AG09309 (cell line): Measurements from ENCODE around the gene TNNT1.
"Not testable (repeated sequence)": the region's sequence is repeated elsewhere in the genome, so short reads cannot be mapped to it uniquely, and the experiment has no call there.

Source experiments
- DNase-seq: peaks from one replicate; pipeline ENCODE4 v3.0.0-alpha.2; 2010; ENCODE audit warnings: low read depth
- H3K4me3 ChIP-seq: 2 replicates; pipeline ENCODE4 v1.5.1; 2011; ENCODE audit warnings: mild to moderate bottlenecking, low read depth, low read length, moderate library complexity; ENCODE audit not compliant: control insufficient read depth
- TF ChIP-seq, protein P1 (sequence below): IDR thresholded peaks from 2 replicates; pipeline ENCODE4 v1.5.1; 2011; ENCODE audit warnings: mild to moderate bottlenecking, low read depth, low read length, inconsistent platforms; ENCODE audit not compliant: insufficient read depth, control insufficient read depth; ENCODE audit errors: missing control alignments

The TNNT1 gene

DNA sequence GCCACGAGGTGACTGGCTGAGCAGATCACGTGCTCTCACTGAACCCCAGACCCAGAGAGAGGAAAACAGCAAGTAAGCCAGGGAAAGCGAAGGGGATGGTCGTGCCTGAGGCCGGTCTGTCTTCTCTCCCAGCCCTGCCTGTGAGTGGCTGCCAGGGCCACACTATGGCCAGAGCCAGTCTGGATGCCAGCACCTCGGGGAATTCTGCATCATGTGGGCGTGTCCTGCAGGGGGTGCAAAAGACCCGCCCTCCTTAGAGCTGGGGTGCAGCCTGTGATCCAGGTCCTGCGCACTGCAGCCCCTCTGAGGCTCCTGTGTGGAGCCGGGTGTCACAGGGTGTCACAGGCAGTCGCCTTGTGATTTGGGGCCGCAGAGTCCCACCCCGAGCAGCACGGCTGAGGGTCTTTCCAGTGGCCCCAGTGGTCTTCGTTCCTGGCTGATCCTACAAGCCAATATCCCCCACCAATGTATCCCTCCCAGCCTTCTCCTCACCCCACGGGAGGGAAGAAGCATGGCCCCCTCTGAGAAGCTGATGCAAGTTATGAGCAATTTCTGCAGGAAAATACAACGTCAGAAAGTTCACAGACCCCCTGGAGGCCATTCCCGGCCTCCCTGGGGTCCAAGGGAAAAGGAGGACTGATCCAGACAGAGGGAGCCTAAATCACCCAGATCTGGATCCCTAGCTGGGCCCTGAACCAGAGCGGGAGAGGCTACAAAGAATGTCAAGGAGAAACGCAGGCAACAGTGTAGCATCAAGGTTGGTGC lies 39.3 kb downstream of the TNNT1 start:
- DNase-seq: no peak
- no peak overlapping the region for H3K4me3 ChIP-seq
- TF ChIP-seq, protein P1, sequence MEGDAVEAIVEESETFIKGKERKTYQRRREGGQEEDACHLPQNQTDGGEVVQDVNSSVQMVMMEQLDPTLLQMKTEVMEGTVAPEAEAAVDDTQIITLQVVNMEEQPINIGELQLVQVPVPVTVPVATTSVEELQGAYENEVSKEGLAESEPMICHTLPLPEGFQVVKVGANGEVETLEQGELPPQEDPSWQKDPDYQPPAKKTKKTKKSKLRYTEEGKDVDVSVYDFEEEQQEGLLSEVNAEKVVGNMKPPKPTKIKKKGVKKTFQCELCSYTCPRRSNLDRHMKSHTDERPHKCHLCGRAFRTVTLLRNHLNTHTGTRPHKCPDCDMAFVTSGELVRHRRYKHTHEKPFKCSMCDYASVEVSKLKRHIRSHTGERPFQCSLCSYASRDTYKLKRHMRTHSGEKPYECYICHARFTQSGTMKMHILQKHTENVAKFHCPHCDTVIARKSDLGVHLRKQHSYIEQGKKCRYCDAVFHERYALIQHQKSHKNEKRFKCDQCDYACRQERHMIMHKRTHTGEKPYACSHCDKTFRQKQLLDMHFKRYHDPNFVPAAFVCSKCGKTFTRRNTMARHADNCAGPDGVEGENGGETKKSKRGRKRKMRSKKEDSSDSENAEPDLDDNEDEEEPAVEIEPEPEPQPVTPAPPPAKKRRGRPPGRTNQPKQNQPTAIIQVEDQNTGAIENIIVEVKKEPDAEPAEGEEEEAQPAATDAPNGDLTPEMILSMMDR: no peak

DNA sequence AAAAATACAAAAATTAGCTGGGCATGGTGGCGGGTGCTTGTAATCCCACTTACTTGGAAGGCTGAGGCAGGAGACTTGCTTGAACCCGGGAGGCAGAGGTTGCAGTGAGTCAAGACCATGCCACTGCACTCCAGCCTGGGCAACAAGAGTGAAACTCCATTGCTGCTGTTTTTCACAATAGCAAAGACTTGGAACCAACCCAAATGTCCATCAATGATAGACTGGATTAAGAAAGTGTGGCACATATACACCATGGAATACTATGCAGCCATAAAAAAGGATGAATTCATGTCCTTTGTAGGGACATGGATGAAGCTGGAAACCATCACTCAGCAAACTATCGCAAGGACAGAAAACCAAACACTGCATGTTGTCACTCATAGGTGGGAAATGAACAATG lies 41.8 kb downstream of the TNNT1 start:
- H3K4me3 ChIP-seq, DNase-seq: not testable (repeated sequence)

DNA sequence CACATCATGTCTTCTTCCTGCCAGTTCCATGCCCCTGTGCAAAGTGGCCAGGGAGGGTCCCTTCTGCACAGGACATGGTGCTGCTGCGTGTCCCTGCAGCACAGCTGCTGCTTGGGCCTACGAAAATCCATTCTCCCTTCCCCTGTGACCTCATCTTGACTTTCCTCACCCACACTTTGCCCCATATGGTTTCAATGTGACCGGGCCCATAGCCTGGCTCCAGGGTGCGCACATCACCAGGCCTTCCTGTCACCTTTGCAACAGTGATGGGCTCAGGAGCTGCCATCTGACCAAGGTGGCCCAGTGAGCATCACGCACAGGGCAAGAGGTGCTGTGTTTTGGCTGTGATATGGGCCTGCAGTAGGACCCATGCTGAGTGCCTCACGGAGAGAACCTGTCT lies 42.4 kb downstream of the TNNT1 start:
- DNase-seq: no peak
- no peak overlapping the region for H3K4me3 ChIP-seq
- TF ChIP-seq, protein P1: no peak

DNA sequence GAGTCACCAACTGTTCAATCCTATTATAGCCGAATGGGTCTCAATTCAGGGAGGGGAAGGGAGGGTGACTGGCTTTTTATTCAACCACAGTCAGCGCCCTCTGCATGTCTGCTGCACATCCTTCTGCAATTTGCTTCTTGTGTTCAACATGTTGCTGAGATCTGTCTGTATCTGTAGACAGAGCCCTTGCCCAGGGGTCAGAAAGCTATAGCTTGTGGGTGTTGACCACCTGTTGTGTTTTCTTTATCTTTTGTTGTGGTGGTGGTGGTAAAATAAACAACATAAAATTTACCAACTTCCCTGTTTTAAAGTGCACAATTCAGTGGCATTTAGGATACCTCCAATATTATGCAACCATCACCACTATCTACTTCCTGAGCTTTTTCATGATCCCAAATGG lies 43.8 kb downstream of the TNNT1 start:
- TF ChIP-seq, protein P1: no peak
- H3K4me3 ChIP-seq: no peak overlapping the region
- no peak for DNase-seq

DNA sequence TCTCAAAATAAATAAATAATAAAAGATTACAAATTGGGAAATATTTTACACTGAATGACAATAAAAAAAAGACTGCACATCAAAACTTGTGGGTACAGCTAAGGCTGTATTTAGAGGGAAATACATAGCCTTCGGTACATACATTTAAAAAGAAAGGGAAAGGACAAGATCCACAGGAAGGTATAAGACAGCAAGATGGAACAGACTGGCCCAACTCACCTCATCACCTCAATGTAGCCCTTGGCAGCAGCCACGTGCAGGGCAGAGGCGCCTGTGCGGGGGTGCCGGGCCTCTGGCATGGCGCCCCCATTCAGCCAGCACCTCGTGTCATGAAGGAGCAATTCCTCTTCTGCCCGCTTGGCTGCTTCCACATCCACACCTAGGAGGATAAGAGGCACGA lies 45.8 kb downstream of the TNNT1 start:
- TF ChIP-seq, protein P1: no peak
- no peak overlapping the region for H3K4me3 ChIP-seq
- DNase-seq: no peak

DNA sequence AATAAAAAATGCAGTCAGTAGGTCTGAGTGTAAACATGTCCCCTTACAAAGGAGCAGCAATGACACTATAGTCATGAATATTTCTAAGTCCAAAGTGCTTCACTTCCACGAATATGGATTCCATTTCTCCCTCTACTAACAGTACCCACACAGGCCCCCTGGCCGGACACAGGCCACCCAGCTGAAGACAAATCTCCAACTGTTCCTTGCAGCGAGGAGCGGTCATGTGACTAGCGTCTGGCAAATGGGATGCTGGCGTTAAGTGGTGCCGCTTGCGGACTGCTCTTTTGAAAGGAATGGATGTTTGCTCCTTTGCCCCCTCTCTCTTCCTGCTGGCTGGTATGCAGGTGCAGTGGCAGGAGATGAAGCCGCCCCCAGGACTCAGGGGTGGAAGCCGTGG lies 47.7 kb downstream of the TNNT1 start:
- no peak overlapping the region for H3K4me3 ChIP-seq
- TF ChIP-seq, protein P1: no peak
- no peak for DNase-seq

DNA sequence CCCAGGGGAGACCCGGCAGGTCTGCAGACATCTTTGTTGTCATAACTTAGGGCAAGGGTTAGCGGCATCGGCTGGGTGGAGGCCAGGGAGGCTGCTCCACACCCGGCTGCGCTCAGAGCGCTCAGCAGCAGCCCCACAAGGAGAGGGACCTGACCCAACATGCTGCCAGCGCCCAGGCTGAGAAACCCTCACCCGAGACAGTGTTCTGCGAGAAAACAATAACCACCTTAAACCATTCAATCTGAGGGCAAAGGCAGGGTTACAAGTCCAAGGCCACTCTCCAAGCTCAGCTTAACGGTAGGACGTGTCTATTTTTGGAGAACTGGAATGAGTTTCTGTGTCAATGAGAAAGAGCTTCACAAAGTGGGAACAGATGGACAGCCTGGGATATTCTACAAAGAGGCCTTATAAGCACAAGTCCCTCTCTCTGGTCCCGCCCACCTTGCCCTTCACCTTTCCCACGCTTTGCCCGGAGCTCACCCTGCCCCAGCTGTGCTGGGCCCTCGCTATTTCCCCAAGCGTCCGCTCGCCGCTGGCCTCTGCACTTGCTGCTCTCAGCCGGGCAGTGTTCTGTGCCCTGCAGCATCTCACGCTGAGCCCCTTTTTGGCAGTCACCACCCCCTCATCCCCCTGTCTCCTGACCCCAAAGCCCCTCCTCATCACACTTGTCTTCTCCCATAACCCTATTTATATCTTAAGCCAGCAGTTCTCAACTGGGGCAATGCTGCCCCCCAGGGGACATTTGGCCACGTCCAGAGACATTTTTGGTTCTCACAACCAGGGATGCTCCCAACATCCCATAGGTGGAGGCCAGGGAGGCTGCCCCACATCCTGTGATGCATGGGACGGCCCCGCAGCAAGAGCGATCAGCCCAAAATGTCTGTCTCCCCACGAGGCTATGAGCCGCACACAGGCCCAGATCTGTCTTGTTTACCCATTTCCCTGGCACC lies 49.2 kb downstream of the TNNT1 start:
- DNase-seq: no peak
- TF ChIP-seq, protein P1: no peak
- no peak overlapping the region for H3K4me3 ChIP-seq
